ENCODE data around the gene POMGNT1. TPM values are rescaled to one million over a fixed set of nuclear protein-coding genes. Genes with fewer than 3 reads are reported as not detected.

Gene POMGNT1
- total RNA-seq, 1 donor from 2014 or later: 46.2 TPM

DNA sequence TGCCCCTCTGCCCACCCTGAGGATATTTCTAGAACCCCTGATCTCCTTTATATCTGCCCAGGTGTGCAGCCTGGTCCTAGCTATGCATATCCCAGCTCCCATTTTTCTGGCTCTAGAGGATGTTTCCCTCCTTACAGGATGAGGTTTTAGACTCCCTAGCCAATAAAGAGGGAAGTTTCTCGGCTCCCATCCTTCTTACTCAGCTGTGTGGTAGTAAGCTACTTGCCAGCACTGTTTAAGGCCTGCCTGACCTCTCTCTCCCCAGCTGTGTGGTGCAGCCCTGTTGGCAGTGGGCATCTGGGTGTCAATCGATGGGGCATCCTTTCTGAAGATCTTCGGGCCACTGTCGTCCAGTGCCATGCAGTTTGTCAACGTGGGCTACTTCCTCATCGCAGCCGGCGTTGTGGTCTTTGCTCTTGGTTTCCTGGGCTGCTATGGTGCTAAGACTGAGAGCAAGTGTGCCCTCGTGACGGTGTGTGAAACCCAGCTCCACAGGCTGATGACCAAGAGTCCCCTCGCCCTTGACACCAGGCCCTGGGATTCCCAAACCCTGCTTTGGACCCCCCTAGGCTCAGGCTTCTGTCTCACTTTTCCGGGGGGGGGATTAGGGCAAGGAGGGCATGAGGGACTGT is 14.2 kb downstream of the POMGNT1 start:
- DNase-seq (ENCODE audit: low read depth, low spot score): no peak

DNA sequence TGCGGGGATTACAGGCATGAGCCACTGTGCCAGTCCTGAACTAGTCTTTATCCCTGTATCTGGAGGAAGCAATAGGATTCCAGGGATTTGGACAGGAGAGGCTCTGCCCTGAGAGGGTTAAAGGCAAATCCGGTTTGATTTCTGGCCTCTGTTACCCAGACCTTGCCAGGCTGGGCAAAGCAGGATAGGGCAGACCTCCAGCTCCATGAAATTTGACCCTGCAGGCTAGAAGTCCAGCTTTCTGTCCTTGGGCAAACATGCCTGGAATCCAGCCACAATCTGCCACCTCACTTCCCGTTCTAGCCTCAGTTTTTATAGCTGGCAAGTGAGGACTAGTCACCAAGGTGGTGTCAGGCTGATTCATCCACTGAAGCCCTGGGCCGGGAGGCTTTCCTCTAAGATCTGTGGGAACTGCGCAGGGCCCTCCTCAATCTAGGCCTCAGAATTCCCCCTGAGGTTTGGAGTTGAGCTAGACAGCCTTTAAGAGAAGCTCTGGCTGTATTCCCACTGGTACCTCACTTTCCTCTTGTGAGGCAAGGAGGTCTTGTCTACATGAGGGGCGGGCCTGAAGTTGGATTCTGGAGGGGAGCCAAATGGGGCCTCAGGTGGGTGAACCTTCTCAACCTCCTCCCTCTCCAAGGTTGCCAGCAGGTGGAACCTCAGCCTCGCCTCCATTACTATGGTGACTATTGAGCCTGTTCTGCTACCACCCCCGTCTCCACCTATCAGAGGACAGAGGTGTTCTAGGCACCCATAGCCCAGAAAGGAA is 15.0 kb downstream of the POMGNT1 start:
- DNase-seq (ENCODE audit: low read depth, low spot score): peak; percentile 82

DNA sequence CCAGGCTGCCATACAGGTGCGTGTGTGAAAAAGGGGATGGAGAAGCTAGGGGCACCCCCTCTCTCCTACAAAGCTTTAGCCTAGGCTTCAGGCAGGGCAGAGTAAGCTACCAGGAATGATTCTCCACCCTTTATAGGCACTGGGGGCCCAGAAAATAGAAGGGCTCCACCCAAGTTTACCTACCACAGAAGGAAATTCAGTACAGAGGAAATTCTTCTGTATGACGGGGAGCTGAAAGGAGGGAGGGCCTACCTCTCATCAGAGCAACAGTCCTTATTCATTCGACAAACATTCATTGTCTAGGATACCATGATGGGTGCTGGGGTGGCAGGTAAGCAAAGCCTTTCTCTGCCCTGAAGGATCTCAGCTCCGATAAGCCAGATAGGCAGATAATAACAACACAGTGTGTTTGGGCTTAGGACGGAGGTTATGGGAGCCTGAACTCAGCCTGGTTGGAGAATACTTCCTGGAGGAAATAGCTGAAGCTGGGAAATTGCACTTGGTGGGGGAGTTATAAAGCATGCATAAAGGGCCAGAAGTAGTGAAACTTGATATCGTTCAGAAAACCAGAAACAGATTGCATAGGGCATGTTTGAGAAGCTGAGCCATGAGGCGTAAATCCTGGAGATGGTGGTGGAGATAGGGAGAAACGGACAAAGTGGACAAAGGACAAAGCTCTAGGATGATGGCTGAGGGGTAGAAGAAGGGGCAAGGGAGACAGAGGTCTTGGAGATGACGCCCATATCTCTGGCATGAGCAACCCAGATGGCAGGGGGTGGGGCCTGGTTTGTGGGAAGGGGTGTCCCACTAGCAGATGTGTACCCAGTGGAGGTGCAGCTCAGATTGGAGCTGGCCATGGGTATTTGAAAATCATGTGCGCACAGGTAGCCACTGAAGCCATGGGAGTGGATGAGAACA is 16.6 kb downstream of the POMGNT1 start:
- DNase-seq (ENCODE audit: low read depth, low spot score): peak; percentile 32

DNA sequence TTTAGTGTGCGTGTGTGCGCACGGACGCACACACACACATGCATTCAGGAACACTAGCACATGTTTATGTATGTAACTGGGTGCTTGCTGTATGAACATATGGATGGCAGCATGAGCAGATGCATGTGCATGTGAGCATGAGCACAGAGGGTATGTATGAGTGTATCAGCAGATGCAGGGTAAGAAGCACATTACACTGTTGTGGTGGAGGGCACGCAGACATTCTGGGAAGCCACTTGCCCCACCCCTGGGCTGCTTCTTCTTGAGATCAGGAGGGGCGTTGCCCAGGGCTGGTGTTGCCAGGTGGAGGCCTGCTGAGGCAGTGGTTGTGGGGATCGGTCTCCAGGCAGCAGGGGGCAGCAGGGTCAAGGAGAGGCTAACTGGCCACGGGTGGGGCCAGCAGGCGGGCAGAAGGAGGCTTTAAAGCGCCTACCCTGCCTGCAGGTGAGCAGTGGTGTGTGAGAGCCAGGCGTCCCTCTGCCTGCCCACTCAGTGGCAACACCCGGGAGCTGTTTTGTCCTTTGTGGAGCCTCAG is 18.1 kb downstream of the POMGNT1 start:
- no peak for DNase-seq (ENCODE audit: low read depth, low spot score)

DNA sequence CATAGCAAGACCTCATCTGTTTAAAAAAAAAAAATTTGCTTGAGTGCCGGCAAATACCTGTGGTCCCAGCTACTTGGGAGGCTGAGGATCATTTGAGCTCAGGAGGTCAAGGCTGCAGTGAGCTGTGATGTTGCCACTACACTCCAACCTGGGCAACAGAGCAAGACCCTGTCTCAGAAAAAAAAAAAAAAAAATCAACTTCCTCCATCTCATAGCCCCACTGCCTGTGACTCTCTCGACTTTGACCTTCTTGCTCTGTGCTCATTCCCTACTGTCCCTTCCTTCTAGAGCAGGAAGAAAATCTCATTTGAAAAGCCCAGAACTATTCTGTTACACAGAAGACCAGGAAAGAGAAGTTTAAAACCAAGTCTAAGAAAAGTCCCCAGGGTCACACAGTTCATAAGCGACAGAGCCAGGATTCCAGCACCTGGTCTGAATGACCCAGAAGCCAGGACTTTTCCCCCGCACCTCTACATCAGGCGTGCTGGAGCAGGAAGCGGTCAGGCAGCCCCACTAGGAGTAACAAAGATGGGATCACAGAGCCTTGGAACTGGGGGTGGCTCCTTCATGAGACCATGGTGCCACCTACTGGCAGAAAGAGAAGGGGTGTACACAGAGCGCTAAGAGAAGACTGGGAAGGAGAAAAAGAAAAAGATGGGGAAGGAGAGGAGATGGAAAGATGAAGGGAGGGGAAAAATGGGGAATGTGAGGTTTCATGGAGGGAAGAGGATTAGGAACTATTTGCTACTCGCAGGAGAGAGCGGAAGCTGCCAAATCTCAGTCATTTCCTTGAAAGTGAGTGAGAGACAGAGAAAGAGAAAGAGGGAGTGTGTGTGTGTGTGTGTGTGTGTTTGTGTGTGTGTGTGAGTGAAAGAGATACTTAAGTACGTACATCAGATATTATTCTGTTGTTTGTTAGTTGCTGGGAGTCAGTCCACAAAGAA is 18.8 kb downstream of the POMGNT1 start:
- DNase-seq (ENCODE audit: low read depth, low spot score): peak; percentile 54

DNA sequence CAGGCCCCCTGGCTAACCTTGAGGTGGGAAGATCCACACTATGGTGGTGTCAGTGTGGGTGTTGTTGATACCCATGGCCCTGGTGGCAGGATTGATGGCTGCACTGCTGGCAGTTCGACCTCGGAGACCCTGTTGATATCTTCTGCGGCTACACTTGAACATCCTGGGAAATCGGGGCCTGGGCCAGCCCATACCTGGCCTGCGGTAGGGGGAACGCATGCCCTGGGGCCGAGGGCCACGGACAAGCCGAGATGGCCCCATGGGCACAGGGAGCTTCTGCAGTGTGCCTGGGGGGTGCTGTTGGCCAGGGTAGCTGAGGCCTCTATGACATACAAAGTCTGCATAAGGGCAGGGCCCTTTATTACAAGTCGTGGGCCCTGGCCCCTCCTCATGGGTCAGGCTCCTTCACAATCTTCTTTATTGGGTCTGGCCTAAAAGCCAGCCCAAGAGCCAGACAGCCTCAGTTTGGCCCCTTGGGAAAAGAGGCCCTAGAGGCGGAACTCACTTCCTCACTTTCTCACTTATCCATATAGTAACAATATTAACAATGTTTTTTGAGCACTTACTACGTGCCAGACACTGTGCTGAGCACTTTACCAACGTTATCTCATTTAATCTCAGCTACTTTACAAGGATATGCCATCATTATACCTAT is 21.9 kb downstream of the POMGNT1 start, which contains the start of gene P3R3URF:
TSS of gene P3R3URF (minus strand) at position 278 of the 655 bp plus-strand sequence. CDS start at position 261, 17 bp downstream.
- DNase-seq (ENCODE audit: low read depth, low spot score): no peak

DNA sequence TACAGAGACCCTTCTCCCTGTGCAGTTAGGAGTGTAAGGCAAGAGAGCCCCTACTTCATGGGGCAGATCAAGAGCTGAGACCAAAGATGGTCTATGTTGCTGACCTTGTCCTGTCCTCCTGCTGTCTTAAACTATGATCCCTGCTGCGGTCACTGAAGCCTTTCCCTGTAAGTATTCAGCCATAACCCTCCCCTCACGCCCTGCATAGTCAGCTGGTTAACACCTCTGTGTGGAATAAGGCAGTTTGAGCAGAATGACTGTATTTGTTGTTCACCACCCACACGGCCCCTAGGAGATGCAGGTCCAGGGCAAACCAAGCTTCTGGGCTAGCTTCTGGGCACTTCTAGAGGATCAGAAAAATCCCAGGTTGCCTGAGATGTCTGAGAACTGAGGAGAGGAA is 23.0 kb downstream of the POMGNT1 start:
- DNase-seq (ENCODE audit: low read depth, low spot score): no peak

DNA sequence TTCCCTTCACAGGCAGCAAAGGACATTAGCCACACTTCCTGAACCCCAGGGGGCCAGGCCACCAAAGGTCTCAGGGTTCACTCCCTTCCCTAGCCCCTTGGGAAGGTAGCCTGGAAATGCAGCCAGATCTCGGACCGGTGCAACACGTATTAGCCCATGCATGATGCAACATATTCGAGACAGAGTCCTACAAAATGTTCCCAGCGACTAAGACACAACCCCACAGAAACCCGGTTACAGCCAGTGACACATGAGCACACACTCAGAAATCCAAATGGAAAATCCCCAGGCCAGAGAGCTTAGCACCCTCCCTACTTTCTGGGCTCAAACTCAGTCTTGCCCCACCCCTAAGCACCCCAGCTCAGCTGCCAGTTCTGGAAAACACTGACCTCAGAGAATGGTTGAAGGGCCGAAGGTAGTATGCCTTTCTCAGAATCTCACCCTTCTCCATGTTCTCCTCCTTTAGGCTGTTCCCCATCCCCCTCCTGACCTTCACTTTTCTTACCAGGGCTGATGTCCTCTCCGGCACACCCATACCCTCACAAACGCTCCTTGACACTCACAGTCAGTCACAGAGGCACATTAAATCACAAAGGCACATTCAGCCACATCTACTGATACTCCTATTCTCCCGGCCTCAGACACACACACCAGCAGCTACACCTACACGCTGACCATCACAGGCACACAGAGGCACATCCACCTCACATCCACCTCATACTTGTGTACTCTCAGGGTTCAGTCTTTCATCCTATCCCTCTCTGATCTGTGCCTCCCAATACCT is 23.6 kb downstream of the POMGNT1 start, which contains the start of gene TSPAN1:
TSS of gene TSPAN1 (plus strand) at position 640 of the 784 bp plus-strand sequence. CDS start 6,021 bp downstream, outside the sequence.
- DNase-seq (ENCODE audit: low read depth, low spot score): no peak

DNA sequence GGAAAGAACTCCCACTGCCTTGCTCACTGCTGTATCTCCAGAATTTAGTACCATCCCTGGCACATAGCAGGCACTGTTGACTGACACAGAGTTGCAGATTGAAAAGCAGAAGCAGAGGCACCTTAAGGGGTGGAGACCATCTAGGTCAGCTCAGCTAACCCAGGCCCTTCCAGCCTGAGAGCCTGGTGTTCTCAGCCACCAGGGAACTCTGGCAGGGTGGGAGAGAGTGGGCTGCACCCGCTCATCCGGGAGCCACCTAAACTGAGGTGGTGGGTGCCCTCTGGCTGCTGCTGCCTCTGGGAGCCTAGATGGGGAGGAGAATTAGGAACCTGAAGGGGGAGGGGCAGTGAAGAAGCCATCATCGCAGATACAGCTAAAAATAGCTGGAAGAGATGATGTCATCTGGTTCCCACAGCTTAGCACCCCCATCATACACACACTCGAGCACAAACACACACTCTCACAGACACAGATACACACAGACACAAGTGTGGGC is 24.8 kb downstream of the POMGNT1 start:
- DNase-seq (ENCODE audit: low read depth, low spot score): no peak

DNA sequence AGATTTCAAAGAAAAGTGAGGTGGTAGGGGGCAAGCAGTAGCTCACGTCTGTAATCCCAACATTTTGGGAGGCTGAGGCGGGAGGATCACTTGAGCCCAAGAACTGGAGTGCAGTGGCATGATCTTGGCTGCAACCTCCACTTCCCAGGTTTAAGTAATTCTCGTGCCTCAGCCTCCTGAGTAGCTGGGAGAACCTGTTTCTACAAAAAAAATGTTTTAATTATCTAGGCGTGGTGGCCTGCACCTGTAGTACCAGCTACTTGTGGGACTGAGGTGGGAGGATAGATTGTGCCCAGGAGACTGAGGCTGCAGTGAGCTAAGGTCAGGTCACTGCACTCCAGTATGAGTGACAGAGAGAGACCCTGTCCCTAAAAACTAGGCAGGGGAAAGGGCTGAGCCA is 25.9 kb downstream of the POMGNT1 start:
- no peak for DNase-seq (ENCODE audit: low read depth, low spot score)

DNA sequence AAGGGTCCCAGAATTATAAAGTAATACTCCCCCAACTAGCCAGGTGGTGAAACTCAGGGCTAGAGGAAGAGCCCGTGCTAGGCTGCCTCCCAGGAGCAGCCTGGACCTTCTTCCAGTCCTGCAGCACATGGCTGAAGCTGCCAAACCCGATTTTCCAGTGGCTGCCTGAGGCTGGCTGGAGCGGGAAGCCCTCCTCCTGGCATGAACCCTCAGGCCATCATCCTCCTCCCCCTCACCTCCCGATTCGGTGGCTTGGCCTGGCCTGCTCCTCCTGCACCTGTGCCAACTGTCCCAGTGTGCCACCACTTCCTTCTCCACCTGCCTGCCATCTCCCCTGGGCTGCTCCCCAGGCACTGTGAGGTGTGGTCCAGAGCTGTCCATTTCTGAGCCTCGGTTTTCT is 26.4 kb downstream of the POMGNT1 start:
- DNase-seq (ENCODE audit: low read depth, low spot score): no peak

DNA sequence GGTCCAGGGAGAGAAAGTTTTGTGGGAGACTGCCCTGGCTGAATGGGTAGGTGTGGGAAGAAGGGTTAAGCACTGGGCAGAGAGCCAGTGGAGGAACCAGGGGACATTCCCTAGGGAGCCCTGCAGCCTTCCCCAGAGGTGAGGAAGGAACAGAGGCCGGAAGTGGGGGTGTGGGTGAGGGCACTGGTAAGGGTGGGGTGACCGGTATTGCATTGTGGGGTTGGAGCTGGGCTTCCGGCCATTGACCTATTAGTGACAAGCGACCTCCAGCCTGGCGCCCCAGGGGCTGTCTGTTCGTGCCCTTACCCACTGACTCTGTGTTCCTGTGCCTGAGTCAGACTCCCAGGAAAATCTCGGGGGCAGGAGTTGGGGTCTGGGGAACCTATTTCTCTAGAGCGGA is 26.9 kb downstream of the POMGNT1 start:
- no peak for DNase-seq (ENCODE audit: low read depth, low spot score)

DNA sequence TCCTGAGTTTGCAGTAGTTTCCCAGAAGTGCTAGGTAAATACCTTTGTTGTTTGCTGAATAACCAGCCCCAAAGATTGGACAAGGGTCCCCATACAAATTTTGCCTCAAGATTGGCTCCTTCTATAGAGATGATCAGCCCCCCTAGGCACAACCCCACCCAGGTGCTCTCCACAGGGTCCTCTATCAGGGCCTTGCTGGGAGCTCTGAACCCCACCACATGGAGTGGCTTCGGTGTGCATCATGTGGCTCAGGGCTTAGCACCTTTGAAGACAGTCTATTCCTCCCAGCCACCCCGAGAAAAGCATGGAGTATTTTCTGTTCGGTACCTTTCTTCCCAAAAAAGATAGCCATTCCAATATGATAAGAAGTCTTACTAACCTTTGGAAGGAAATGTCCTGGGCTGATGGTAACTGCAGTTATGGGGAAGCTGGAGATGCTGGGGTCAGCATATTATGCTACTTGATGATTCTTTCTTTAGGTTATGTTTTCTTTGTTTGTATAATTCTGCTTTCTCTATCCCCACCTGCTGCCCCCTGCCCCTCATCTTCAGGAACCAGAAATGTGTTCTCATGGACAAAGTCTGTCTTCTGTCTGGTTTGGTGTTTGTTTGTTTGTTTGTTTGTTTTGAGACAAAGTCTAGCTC is 28.3 kb downstream of the POMGNT1 start:
- DNase-seq (ENCODE audit: low read depth, low spot score): no peak

DNA sequence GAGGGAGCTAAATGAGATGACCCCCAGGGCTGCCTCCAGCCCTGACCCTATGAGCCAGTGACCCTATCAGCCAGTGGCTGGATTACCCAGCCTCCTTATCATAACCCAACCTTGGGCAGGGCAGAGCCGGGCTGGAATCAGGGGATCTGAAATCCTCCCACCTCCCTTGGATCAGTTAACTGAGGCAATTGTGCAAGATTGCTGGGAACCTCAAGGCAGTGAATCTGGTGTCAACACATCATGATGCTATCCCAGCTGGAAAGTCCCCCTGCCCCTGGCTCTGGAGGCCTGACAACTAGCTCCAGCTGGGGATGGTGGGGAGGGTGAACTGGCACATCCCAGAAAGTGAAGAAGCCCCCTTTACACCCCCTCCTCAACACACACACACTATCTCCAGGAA is 29.8 kb downstream of the POMGNT1 start:
- DNase-seq (ENCODE audit: low read depth, low spot score): no peak

DNA sequence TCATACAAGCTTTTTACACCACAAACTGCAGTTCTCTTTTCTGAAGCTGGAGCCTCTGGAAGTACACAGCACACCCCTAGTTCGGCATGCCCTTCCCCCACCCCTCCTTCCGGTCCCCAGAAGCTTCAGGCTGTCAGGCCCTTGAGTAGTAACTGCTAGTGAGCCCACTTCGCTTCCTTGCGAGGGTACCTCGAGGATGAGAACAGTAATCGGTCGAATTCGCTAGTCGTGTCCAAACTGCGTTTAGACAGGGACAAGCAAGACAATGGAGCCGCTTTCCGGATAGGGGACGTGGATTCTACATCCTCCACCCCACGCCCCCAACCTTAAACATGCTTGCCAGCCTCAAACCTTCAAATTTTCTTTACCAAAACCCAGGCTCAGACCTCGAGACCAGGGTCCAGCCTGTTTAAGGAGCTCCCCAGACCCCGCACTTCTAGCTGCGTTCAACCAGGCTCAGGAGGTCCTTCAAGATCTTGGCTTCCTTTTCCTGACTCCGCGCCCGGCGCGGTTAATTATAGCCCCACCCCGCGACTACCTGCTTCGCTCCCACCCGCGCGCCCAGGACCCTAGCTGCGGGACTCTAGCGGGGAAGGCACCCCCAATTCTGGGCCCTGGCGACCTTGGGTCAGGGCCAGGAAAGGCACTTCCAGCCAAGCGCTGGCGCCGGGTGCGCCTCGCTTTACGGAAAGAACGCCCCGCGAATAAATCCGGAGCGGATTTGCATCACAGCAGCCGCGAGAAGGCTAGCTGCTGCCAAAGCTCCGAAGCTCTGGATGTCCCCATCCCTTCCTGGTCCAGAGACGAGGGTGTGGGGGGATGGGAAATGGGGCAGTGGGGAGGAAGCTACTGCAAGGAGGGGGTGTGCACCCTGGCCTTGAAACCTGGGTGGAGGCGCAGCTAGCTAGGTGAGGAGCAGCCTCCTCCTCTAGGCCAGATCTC is 31.4 kb downstream of the POMGNT1 start:
- DNase-seq (ENCODE audit: low read depth, low spot score): no peak

DNA sequence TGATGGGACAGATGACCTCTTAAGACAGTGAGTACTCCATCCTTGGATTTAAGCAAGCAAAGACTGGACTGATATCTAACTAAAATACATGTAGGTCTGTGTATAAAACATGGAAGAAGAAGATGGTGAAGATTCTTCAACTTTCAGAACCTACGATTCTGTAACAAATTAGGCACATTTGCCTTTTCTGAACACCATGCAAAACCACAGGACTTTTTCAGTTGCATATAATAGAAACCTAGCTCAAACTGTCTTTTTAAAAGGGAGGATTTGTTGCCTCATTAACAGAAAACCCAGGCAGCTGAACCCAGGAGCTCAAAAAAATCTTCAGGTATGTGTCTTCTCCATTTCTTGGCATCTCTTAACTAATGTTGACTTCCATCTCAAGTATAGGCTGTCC is 38.0 kb downstream of the POMGNT1 start:
- no peak for DNase-seq (ENCODE audit: low read depth, low spot score)

DNA sequence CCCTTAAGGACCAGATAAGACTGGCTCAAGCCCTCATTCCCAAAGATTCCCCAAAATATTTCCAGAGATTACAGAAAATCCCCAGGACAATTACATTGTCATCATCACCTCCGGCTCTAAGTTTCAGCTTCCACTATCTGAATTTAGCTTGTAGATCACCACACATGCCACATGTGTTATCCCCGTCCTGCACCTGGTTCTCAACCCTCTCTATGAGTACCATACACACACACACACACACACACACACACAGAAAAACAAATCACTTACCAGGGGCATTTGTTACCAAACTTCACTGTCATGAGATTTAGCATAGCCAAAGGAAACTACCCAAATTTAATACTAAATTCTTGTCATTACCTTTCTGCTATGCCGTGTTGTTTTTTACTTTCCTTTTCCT is 38.7 kb downstream of the POMGNT1 start:
- no peak for DNase-seq (ENCODE audit: low read depth, low spot score)
